Peyer's patch (tissue), 4 donors: ENCODE measurements around the gene HOTAIR. TPM values are rescaled to one million over a fixed set of nuclear protein-coding genes. Genes with fewer than 3 reads are reported as not detected.

Source experiments
- DNase-seq, 3 donors: peaks; one replicate each; pipeline ENCODE4 v3.0.0-alpha.2; 2017 to 2019
- H3K27ac ChIP-seq, 4 donors: fragments of 200-600 bp; sonication (generic); one replicate each; pipeline ENCODE4 v1.5.1; 2016 to 2019
- H3K27me3 ChIP-seq, 2 donors: fragments of 200-600 bp; sonication (generic); one replicate each; pipeline ENCODE4 v1.5.1; 2019
- H3K36me3 ChIP-seq, 3 donors: fragments of 200-600 bp; sonication (generic); one replicate each; pipeline ENCODE4 v1.5.1; 2016 to 2019
- H3K4me1 ChIP-seq, 4 donors: fragments of 200-600 bp; sonication (generic); one replicate each; pipeline ENCODE4 v1.5.1; 2016 to 2019
- H3K4me3 ChIP-seq, 4 donors: fragments of 200-600 bp; sonication (generic); 1 replicate in 3 of 4; 2 replicates in 1 of 4; pipeline ENCODE4 v1.5.1; 2016 to 2019; ENCODE audit warnings: mild to moderate bottlenecking in 1 of 4
- H3K9me3 ChIP-seq, 4 donors: fragments of 200-600 bp; sonication (generic); one replicate each; pipeline ENCODE4 v1.5.1; 2016 to 2019; ENCODE audit warnings: mild to moderate bottlenecking in 1 of 4
- CTCF ChIP-seq, 6 experiments: fragments of 450-650 bp in 4 of 6; fragments of 200-600 bp in 2 of 6; sonication (generic) in 1 of 6; IDR thresholded peaks; one replicate each; pipeline ENCODE4 v1.5.1; 2017 to 2019; ENCODE audit warnings: antibody characterized with exemption in 6 of 6, mild to moderate bottlenecking in 3 of 6, moderate library complexity in 1 of 6
- POLR2A ChIP-seq, 2 donors: fragments of 450-650 bp; IDR thresholded peaks; one replicate each; pipeline ENCODE4 v1.5.1; 2017; ENCODE audit warnings: antibody characterized with exemption in 2 of 2, mild to moderate bottlenecking in 2 of 2, moderate library complexity in 2 of 2
- total RNA-seq, 4 donors: library from RNA; depleted of rRNA; stranded (reverse); fragments of >200 nt; gene quantifications; one replicate each; pipeline ENCODE4 v1.1.0, GENCODE V29; 2016

Gene HOTAIR
- total RNA-seq, 4 donors from 2014 or later: 1.4 TPM; not detected in 3

- Histone ChIP-seq H3K4me1 (no peaks in the 10 kb centered on the region), H3K27ac (no peak overlapping the region), H3K9me3 (peaks cover 0 to 10% (median 0%) of the 10 kb centered on the region in 4 donors), H3K4me3 (no peak overlapping the region), H3K27me3 (peaks cover 0 to 63% of the 10 kb centered on the region in 2 donors), H3K36me3 (no peaks in the 10 kb centered on the region)
- DNase-seq: no peak
- no peak for TF ChIP-seq CTCF (IDR thresholded peaks at IDR 0.05)
- TF ChIP-seq POLR2A (IDR thresholded peaks at IDR 0.05): no peak
These were observed 25.8 kb downstream of the HOTAIR start for GRCh38 chr12:53948650-53949593.

- DNase-seq: no peak
- Histone ChIP-seq H3K27ac (no peak overlapping the region), H3K4me1 (no peaks in the 10 kb centered on the region), H3K27me3 (peaks cover 0 to 59% of the 10 kb centered on the region in 2 donors), H3K36me3 (no peaks in the 10 kb centered on the region), H3K4me3 (no peak overlapping the region), H3K9me3 (peaks cover 0 to 4% (median 0%) of the 10 kb centered on the region in 4 donors)
- TF ChIP-seq POLR2A (IDR thresholded peaks at IDR 0.05) (no peak), CTCF (IDR thresholded peaks at IDR 0.05) (no peak)
These were observed 27.0 kb downstream of the HOTAIR start for GRCh38 chr12:53947743-53948142.

- no peak overlapping the region for H3K4me3 ChIP-seq
- no peaks in the 10 kb centered on the region for H3K4me1 ChIP-seq
- H3K9me3 ChIP-seq: no peaks in the 10 kb centered on the region
- TF ChIP-seq CTCF (IDR thresholded peaks at IDR 0.05): no peak
- H3K27me3 ChIP-seq: peaks cover 0 to 51% of the 10 kb centered on the region in 2 donors
- DNase-seq: peak in 1 of 3 donors; percentile 36
- no peak overlapping the region for H3K27ac ChIP-seq
- no peaks in the 10 kb centered on the region for H3K36me3 ChIP-seq
These were observed 29.6 kb downstream of the HOTAIR start for GRCh38 chr12:53944907-53945847.

GRCh38 chr12:53944209-53944608 lies 30.5 kb downstream of the HOTAIR start:
- H3K27me3 ChIP-seq: peaks cover 0 to 52% of the 10 kb centered on the region in 2 donors
- no peak overlapping the region for H3K27ac ChIP-seq
- TF ChIP-seq POLR2A (IDR thresholded peaks at IDR 0.05): no peak
- TF ChIP-seq CTCF (IDR thresholded peaks at IDR 0.05): no peak

GRCh38 chr12:53942467-53942997 lies 32.2 kb downstream of the HOTAIR start:
- DNase-seq: no peak
- no peaks in the 10 kb centered on the region for H3K36me3 ChIP-seq
- peaks cover 0 to 13% (median 0%) of the 10 kb centered on the region in 4 donors for H3K4me1 ChIP-seq
- peaks cover 0 to 9% (median 0%) of the 10 kb centered on the region in 4 donors for H3K9me3 ChIP-seq
- H3K27me3 ChIP-seq: peaks cover 0 to 69% of the 10 kb centered on the region in 2 donors
- TF ChIP-seq CTCF (IDR thresholded peaks at IDR 0.05) (no peak), POLR2A (IDR thresholded peaks at IDR 0.05) (no peak)
- H3K27ac ChIP-seq: no peak overlapping the region
- H3K4me3 ChIP-seq: no peak overlapping the region

More at GRCh38 chr12:53944209-53944608, 30.5 kb downstream of the HOTAIR start:
- H3K4me1 ChIP-seq: peaks cover 0 to 4% (median 0%) of the 10 kb centered on the region in 4 donors
- H3K4me3 ChIP-seq: no peak overlapping the region
- peak in 1 of 3 donors; percentile 5 for DNase-seq
- no peaks in the 10 kb centered on the region for H3K9me3 ChIP-seq
- H3K36me3 ChIP-seq: no peaks in the 10 kb centered on the region
